GM04504 (cell line): ENCODE measurements around the gene CAPS.

Experiments used
- DNase-seq: peaks from one replicate; pipeline ENCODE4 v3.0.0-alpha.2; 2012; ENCODE audit warnings: low read depth

CAPS gene

DNA sequence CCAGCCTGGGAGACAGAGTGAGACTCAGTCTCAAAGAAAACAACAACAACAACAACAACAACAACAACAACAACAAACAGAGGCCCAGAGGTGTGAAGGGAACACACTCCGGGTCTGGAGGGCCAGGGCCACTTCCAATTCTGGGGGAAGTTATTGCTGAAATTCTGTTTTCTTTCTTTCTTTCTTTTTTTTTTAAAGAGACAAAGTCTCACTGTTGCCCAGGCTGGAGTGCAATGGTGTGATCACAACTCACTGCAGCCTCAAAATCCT lies 3.5 kb upstream of the CAPS start:
- DNase-seq: no peak

DNA sequence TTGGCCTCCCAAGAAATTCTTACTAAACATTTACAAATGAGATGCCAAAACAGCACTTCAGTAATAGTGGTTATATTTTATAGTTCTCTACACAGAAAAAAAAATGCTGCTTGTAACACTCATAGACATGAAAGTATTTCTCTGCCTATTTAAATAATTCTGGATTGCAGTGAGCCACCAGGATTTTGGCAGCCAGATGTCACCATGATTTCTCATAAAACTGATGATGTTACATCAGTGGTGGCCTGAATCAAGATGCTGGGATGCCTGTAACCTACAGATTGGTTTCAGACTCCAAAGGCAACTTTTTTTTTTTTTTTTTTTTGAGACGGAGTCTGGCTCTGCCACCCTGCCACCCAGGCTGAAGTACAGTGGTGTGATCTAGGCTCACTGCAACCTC lies 2.7 kb upstream of the CAPS start:
- peak; percentile 24 for DNase-seq

DNA sequence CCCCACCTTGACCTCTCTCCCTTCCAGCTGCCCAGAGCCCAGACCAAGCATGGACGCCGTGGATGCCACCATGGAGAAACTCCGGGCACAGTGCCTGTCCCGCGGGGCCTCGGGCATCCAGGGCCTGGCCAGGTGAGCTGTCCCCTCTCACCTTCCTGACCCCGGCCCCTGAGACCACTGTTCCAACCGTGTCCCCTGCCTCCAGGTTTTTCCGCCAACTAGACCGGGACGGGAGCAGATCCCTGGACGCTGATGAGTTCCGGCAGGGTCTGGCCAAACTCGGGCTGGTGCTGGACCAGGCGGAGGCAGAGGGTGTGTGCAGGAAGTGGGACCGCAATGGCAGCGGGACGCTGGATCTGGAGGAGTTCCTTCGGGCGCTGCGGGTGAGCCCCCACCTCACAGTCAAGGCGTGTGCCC lies 312 bp downstream of the CAPS start:
- no peak for DNase-seq

DNA sequence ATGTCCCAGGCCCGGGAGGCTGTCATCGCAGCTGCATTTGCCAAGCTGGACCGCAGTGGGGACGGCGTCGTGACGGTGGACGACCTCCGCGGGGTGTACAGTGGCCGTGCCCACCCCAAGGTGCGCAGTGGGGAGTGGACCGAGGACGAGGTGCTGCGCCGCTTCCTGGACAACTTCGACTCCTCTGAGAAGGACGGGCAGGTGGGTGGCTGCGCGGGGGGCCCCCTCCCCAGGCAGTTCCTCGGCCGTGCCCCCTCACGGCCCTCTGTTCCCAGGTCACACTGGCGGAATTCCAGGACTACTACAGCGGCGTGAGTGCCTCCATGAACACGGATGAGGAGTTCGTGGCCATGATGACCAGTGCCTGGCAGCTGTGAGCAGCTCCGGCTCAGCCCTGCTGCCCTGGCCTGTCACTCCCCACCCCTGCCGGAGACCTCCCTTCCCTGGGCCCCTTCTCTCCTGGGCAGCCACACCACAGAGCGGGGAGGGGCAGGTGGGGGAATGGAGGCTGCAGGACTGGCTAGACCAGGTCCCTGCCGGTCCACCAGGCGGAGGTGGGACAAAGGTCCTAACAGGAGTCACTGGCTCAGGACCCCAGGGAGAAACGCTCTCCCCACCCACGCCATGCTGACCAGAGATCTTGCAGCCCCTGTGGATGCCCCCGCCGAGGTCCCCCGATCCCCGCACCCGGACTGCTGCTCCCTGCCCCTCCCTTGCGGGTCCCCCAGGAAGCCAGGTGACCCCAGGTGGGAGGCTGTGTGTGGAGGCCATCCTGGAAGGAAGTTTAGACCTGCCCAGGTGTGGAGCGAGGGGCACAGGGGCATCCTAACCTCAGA lies 1.1 kb downstream of the CAPS start:
- DNase-seq: no peak

DNA sequence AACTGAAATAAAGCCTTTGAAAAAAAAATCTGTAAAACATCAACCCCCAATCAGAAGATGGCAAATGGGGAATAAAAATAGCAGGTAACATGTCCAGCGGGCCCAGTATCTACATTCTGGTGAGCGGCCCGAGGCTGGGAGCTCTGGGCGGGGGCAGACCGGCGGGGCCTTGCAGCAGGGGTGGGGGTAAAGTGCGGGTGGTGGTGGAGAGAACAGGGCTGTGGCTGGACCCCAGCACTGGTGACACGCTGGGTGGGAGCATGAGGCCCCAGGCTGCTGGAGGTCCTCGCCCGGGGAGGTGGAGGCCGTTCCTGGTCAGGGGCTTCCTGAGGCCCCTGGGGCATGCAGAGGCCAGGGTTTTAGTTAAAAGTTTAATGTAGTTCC lies 1.7 kb downstream of the CAPS start:
- no peak for DNase-seq

DNA sequence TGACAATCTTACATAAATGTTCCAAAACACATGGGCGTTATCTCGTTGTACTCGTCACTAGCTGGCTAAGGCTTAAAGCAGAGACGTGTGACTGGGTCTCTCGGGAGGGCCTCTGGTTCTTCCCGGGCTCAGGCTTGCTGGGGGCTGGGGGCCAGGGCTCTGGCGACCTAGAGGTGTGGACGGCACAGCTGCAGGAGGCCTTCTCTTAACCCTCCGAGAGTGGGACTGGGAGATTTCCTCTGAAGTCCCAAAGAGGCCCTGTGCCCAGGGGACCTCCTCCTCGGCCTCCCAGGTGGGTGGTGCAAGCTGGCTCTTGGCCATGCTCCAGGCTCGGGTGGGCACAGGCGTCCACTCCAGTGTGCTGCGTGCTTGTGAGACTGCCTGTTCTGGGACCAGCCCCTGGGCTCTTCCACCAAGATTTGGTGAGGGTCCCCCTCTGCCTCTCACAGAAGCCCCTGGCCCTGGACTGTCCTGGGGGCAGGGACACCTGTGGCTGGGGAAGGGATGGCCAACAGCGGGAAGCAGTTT lies 2.2 kb downstream of the CAPS start:
- no peak for DNase-seq

DNA sequence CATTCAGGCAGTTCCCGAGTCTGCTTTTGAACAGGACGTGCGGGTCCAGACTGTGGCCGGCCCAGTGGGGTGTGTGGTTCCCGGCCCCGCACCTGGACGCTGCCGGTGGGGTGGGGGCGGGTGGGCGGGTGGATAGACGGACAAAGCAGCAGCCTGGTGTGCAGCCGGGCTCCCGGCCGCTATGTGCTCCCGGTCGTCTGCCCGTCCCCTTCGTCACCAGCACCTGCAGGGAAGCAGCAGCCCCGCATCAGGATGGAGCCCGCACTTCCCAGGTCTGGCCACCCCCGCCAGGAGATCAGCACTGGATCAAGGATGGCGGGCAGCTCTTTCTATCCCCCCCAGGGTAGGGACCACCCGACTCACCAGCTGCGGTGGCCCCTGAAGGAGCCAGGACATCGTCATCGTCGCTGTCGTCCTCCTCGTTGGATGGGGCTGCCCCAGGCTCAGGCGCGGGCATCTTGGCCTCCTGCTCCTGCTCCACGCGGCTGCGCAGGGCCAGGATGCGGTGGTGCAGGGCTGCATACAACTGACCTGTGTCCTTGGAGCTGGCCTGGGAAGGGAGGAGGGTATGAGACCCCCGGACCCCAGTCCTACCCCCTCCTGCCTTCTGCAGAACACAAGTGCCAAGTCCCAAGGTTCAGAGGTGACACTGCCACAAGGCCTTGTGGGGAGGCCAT lies 3.5 kb downstream of the CAPS start:
- DNase-seq: no peak

DNA sequence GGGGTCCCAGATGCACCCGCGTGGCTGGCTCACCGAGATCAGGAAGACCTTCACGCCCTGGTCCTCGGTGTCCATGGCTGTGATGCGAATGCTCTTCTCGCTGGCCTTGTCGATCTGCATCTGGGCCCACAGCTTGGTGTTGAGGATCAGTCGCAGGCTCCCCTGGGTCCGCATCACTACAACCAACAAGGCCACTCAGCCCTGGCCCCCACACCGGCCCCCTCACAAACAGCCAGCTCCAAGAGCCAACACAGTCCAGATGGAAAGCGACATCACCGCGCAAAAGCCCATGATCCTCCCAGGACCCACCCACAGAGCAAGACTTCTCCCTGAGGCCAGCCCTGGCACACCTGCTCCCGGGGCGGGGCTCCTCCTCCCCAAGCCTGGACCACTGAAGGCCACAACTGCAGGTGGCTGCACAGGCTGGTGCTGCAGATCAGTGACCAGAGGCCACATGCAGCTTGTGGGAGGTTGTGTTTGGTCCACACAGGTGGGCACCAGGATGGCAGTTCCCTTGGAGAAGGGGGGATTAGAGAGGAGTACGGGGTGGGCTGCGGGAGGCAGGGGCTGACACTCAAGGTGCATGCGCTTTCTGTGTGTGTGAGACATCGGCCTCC lies 4.5 kb downstream of the CAPS start:
- DNase-seq: no peak

DNA sequence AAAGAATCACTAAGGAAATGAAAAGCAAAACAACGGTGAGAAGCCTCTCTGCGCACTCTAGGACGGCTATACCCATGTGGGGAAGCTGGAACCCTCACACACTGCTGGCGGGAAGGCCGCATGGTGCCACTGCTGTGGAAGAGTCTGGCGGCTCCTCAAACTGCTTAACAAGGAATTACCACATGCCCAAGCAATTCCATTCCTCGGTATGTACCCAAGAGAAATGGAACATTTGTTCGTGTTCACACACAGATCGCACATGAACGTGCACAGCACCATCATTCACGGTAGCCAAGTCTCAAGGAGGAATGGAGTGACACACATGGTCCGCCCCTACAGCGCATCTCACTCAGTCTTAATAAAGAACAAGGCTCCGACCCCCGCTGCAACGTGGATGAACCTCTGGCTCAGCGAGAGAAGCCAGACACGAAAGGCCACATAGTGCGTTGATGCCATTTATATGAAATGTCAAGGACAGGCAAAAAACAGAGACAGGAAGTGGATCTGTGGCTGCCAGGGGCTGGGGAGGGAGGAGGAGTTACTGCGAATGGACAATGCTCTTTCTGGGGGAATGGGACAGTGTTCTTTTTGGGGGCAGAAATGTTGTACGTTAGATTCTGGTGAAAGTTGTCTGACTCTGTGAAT lies 7.6 kb downstream of the CAPS start:
- no peak for DNase-seq

DNA sequence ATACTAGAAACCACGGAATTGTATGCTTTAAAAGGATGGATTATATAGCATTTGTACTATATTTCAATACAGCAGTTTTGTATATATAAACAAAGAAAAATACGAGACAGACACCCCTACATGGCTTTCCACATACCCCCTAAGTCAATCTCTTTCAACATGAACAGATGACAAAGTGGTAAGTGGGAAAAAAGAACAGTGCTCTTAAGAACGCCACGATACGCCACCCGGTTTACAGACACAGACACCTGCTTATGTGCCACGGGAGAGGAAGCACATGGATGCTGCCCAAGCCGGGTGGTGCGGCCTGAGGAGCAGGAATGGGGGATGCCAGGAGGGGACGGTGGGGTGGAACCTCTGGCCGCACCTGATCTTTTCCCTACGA lies 8.1 kb downstream of the CAPS start:
- DNase-seq: no peak

DNA sequence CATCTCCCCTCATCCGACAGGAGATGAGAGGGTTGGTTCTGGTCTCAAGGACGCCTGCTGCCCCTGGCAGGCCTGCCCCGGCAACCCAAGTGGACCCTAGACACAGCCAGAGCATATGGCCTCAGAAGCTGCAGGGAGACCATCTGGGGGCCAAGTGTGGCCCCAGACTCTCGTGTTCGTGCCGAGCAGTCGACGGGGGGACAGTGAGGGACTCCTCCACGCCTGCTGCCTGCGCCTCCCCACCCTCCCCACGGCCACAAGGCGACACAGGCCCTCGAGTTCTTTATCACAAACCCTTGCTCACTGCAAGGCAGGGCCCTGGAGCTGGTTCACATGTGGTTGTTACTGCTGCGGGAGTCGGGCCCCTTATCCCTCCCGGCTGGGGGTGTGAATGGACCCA lies 9.3 kb downstream of the CAPS start:
- DNase-seq: no peak

DNA sequence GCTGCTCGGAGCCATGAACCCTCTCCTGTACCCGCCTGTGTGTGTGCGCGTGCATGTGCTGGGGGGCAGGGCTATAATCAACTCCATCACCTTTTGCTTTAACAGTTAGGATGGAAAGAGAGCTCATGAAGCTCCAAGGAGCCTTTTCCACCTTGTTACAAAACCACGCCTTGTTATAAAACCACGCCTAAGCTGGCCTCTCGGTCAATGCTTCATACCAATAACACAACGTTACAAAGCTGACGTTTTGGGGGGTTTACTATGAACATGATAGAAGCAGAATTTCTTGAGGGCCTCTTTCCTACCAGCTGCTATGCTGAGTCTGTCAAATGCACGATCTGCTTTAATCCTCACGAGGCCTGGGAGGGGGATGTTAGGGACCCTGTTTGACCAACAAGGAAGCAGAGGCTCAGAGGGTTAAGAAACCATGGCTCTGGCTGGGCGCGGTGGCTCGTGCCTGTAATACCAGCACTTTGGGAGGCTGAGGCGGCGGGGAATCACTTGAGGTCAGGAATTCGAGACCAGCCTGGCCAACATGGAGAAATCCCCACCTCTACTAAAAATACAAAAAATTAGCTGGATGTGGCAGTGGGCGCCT lies 11.9 kb downstream of the CAPS start:
- no peak for DNase-seq

DNA sequence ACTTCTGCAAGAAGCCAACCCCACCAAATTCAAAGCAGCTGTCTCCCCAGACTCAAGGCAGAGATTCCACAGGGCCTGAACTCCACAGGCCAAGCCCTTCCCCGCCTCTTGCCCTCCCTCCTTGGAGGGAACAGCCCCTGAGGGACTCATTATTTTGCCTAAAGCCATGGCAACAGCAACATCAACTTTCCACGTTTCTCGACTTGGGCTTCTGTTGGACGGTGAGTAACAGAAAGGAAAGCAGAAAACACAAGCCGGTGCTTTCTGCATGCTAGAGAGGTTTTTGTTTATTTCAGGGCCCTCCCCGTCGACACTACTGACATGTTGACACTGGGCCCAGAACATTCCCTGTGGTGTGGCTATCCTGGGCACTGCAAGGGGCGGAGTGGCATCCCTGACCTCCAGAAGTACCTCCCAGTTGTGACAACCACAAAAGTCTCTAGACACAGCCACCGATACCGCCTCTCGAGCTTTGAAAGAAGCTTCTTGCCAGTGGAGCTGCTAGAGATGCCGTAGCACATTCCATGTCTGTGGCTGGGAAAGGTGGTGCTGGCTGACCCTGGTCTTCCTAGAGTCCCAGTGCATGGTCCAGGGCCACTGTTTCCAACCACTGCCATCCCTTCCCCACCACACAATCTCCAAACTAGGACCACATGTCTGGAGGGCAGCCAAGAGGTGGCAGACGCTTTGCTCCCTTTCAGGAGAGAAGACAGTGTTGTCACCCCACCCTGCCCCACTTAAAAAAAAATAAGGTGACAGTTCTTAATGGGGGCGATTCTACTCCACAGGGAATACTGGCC lies 12.8 kb downstream of the CAPS start:
- peak; percentile 94 for DNase-seq

DNA sequence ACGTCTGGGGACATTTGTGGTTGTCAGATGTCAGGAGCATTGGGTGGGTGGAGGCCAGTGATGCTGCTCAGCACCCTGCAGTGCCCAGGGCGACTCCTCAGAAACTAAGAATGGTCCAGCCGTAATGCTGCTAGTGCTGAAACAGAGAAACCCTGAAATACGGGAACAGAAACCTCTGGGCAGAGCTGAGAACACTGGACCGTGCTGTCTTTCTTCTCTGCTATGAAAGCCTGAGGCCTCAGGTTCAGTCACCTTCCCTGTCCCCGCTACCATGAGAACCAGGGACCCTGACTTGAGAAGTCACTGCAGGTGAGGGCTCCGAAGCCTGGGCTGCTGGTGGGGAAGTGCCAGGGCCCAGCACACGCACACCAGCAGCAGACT lies 13.4 kb downstream of the CAPS start:
- no peak for DNase-seq

DNA sequence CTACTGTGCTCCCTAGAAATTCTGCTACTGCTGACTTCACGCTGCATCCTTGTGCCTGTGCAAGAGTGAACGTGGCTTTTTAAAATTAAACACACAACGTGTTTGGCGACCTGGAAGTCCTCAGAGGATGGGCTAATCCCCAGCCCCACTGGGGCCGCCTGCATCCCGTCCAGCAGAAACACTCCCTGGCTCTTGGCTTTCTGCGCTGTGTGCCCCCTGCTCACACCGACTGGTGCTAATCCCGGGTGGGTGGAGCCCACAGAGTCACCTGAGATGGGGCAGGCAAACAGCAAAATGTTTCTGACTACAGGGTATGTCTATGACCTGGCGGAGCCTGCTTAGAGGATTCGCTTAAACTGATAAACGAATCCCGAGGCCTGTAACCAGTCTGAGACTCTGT lies 15.1 kb downstream of the CAPS start:
- no peak for DNase-seq

DNA sequence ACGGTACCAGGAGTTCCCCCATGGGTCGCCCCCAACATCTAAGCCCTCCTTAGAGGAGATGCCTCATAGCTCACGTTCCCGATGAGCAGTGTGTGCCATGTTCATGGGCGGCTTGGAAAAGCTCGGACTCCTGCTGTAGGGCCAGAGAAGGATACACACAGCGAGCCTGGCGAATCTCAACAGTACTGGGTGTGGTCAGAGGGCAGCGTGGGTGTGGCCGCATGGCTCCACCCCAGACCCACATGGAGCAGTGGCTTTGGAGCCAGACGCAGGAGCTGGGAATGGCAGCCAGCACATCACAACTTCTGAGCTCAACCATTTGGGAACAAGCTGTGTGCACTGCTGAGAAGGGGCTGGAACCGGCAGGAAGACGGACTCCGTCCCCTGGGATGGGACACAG lies 15.6 kb downstream of the CAPS start:
- DNase-seq: no peak

DNA sequence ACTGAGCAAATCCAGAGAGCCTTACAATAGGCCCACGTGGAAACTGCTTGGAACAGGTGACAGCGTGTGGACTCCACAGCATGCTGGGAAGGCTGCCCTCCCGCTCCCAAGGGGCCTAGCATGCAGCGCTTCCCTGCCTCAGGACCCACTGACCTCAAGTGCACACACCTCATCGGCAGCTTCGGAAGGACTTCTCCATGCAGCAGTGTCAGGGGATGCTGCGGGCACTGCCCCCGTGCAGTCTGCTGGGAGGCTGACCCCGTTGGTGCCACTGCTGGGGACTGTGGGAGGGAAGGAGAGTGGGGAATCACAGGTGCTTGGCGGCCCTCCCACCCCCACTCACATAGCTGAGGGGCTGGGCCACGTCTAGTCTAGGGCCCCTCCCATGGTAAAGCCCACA lies 17.2 kb downstream of the CAPS start:
- DNase-seq: no peak

DNA sequence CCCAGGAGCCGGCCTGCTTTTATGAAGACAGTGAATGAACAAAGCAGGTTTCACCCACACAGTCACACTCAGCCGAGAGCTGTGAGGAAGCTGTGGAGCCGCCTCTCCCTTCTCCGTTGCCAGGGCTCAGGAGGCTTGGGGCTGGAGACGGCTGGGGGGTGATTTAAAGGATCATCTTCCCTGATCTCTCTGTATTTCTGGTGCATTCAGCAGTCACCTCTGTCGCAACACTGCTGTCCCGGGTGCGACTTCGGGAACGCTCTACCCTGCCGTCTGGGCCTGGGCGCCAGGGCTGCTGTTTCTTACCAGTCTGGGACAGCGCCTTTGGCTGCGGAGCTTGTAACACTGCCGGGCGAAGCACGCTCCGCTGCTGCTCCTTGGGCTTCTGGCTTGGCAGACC lies 18.1 kb downstream of the CAPS start:
- no peak for DNase-seq

DNA sequence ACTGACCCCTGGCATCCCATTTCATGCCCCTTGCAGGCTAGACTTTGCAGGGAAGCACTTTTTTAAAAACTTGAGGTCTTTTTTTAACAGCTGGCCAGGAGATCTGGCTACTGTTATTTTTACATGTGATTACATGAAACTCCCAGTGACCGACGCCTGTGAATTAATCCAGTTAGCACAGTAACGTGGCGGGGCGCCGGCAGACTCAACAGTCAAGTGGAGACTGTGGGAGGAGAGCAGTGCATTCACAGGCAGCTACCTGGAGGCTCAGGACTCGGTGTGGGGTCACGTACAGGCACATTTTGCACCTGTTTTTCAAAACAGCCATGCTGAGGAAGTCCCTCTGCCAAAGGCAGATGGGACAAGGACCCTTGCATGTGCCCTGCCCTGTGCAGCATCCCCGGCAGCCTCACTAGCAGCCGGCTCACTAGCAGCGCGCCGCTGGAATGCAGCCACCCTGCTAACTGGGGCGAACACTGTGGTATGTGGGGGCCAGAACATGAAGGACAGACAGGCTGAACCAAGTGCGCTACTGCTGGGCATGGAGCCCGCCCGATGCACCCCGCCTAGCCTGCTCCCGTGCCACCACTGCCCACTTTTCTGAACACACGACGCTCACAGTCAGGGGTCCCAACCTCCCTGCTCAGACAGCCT lies 18.7 kb downstream of the CAPS start:
- no peak for DNase-seq

DNA sequence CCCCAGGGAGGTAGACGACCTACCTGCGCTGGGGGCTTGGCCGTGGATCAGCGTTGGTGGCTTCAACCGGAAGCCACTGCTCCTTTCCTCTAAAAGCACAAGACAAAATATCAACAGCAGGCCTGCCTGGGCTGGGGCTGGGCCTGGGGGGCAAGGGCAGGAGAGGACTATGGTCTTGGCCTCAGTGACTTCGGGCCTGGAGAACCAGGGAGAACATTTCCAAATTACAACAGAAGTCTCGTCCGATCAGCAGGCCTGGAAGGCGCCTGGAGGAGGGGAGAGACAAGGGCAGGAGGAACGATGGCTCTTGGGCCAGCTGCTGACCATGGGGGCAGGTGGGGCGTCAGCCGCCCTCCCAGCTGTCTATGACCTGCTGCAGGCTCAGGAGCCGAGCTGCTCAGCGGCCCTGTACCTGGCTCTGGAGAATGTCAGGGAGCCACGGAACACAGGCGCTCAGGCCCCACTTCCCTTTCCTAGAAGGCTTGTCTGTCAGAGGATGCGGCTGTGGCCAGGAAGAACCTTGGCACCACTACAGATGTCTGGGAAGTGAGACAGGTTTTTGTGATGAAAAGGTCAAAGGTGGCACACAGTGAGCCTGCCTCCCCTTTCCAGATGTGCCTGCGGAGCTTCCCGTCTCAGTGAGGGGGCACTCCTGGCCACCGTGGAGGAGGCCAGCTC lies 19.5 kb downstream of the CAPS start:
- no peak for DNase-seq

DNA sequence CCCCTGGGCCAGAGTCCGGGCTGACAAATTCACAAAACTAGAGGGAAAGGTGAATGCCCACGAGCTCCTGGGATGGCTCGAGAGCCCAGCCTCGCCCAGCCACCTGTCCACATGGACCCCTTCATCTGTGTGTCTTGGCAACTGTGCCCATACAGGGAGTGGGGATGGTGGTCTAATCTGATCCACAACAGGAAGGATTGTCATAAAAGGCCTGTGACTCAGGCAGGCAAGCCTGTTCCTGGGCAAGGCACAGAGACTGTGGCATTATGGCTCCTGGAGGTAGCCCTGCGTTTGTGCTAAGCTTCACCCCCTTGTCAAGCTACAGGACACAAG lies 20.0 kb downstream of the CAPS start:
- no peak for DNase-seq
